Erythroblast (primary cell): ENCODE results near the gene SLC39A3.

ENCODE experiments used
- GATA1 ChIP-seq: IDR thresholded peaks from 2 replicates; pipeline ENCODE4 v1.6.1; 2011; ENCODE audit warnings: low read depth, mild to moderate bottlenecking, control low read depth, low read length, moderate library complexity
- POLR2A ChIP-seq: IDR thresholded peaks from 2 replicates; pipeline ENCODE4 v1.6.1; 2011; ENCODE audit warnings: mild to moderate bottlenecking, low read length

DNA sequence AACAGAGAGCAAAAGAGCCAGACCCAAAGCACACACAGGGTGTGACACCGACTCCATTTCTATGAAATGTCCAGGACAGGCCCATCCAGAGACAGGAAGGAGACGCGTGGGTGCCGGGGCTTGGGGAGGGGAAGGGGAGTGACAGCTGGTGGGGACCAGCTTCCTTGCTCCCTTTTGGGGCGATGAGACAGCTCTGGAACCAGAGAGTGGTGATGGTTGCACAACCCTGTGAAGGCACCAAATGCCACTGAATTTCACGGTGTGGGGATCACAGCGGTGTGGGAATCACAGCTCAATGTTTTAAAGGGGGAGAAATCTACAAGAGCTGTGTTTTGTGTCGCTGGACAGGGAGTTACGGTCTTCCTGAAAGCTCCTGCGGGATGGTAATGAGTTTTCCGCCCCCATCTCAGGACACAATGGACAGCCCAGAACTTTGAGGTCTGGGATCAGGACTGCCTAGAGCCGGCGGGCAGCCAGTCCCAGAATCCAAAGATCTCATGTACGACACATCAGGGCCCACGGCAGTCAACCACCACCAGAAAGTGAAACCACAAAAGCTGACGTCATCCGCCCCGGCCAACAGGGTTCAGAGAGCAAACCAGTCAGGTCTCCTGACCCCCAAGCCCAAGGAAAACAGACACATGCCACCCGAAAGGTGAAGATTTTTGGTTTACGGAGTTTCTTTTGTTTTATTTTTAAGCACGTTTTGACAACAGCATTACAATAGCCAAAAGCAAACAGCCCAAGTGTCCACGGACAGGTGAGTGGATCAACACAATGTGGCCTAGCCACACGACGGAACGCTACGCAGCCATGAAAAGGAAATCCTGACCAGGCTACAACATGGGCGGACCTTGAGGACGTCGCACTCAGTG lies 36.0 kb upstream of the SLC39A3 start:
- no peak for TF ChIP-seq POLR2A
- no peak for TF ChIP-seq GATA1
